ENCODE measurements around the gene CHST9. TPM values are rescaled to one million over a fixed set of nuclear protein-coding genes. Genes with fewer than 3 reads are reported as not detected.

CHST9 gene
- total RNA-seq, 1 donor from 2014 or later = 0.32 TPM

DNA sequence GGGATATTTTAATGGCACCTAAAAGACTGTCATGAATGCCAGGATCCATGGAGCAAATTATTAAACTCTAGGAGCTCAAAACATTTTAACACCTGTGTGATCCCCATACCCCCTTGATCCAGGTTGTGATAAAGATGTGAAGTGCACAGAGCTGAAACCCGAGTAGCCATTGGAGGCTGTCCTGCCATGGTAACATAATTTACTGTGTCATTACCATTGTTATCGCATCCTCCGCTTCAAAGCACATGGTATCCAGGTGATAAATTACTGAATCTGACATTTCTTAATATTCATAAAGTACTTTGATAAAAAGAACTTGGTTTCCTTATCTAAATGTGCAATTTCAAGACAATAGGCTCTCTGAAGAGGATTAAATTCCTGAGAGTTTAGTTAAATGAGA lies 109.3 kb downstream of the CHST9 start:
- Mint-ChIP-seq H3K4me3 (ENCODE audit: unreplicated experiment) (no peak overlapping the region), H3K27ac (ENCODE audit: unreplicated experiment) (no peak overlapping the region), H3K36me3 (ENCODE audit: unreplicated experiment) (no peaks in the 10 kb centered on the region), H3K27me3 (ENCODE audit: unreplicated experiment) (peaks cover 10% of the 10 kb centered on the region), H3K4me1 (ENCODE audit: unreplicated experiment) (no peaks in the 10 kb centered on the region), H3K9me3 (ENCODE audit: unreplicated experiment) (no peaks in the 10 kb centered on the region)
- DNase-seq (ENCODE audit: extremely low spot score, unreplicated experiment) = no peak
- TF ChIP-seq, protein P1, sequence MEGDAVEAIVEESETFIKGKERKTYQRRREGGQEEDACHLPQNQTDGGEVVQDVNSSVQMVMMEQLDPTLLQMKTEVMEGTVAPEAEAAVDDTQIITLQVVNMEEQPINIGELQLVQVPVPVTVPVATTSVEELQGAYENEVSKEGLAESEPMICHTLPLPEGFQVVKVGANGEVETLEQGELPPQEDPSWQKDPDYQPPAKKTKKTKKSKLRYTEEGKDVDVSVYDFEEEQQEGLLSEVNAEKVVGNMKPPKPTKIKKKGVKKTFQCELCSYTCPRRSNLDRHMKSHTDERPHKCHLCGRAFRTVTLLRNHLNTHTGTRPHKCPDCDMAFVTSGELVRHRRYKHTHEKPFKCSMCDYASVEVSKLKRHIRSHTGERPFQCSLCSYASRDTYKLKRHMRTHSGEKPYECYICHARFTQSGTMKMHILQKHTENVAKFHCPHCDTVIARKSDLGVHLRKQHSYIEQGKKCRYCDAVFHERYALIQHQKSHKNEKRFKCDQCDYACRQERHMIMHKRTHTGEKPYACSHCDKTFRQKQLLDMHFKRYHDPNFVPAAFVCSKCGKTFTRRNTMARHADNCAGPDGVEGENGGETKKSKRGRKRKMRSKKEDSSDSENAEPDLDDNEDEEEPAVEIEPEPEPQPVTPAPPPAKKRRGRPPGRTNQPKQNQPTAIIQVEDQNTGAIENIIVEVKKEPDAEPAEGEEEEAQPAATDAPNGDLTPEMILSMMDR (IDR thresholded peaks at IDR 0.05) = no peak

DNA sequence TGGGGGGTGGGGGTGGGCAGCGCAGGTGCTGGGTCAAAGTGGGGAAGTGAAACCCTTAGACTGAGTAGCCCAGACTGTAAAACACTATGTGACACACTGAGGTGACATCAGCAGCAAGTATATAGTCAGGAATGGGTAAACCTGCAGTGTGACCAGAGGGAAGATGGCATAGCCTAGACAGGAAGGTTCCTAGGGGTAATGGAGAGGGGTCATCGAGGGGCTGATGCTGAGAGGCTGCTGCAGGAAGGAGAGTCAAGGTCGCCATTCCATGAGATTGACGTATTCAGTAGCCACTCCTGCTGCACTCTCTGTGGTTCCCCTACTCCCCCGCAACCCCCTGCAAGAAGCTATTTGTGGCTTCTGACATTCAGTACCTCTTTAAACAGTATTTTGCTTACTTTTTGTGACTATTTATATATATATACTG lies 111.7 kb downstream of the CHST9 start:
- H3K9me3 Mint-ChIP-seq (ENCODE audit: unreplicated experiment) = no peaks in the 10 kb centered on the region
- DNase-seq (ENCODE audit: extremely low spot score, unreplicated experiment) = no peak
- TF ChIP-seq, protein P1 (IDR thresholded peaks at IDR 0.05) = no peak
- H3K27ac Mint-ChIP-seq (ENCODE audit: unreplicated experiment) = no peak overlapping the region
- H3K4me3 Mint-ChIP-seq (ENCODE audit: unreplicated experiment) = no peak overlapping the region
- peaks cover 7% of the 10 kb centered on the region for H3K27me3 Mint-ChIP-seq (ENCODE audit: unreplicated experiment)
- H3K4me1 Mint-ChIP-seq (ENCODE audit: unreplicated experiment) = no peaks in the 10 kb centered on the region
- no peaks in the 10 kb centered on the region for H3K36me3 Mint-ChIP-seq (ENCODE audit: unreplicated experiment)

GRCh38 chr18:27064673-27065072 lies 120.4 kb downstream of the CHST9 start:
- no peak overlapping the region for H3K27ac Mint-ChIP-seq (ENCODE audit: unreplicated experiment)
- peaks cover 4% of the 10 kb centered on the region for H3K4me1 Mint-ChIP-seq (ENCODE audit: unreplicated experiment)
- H3K9me3 Mint-ChIP-seq (ENCODE audit: unreplicated experiment) = no peaks in the 10 kb centered on the region
- H3K36me3 Mint-ChIP-seq (ENCODE audit: unreplicated experiment) = no peaks in the 10 kb centered on the region
- TF ChIP-seq, protein P1 (IDR thresholded peaks at IDR 0.05) = no peak
- no peak for DNase-seq (ENCODE audit: extremely low spot score, unreplicated experiment)
- no peak overlapping the region for H3K4me3 Mint-ChIP-seq (ENCODE audit: unreplicated experiment)
- no peaks in the 10 kb centered on the region for H3K27me3 Mint-ChIP-seq (ENCODE audit: unreplicated experiment)

DNA sequence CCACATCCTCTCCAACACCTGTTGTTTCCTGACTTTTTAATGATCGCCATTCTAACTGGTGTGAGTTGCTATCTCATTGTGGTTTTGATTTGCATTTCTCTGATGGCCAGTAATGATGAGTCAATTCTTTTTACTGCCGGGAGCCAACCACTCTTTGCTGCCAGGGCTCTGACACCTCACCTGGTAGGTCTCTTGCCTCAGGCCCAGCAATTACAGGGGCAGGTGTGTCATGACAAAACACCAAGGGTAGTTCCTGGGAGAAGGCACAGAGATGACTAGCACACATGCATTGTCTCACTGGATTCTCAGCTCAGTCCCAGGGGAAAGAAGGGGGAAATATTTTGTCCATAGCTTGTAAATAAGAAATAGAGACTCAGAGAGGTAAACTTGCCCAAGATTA lies 122.3 kb downstream of the CHST9 start:
- TF ChIP-seq, protein P1 (IDR thresholded peaks at IDR 0.05) = no peak
- Mint-ChIP-seq H3K27ac (ENCODE audit: unreplicated experiment) (no peak overlapping the region), H3K4me1 (ENCODE audit: unreplicated experiment) (peaks cover 4% of the 10 kb centered on the region), H3K27me3 (ENCODE audit: unreplicated experiment) (no peaks in the 10 kb centered on the region), H3K36me3 (ENCODE audit: unreplicated experiment) (no peaks in the 10 kb centered on the region), H3K4me3 (ENCODE audit: unreplicated experiment) (no peak overlapping the region), H3K9me3 (ENCODE audit: unreplicated experiment) (no peaks in the 10 kb centered on the region)
- no peak for DNase-seq (ENCODE audit: extremely low spot score, unreplicated experiment)

DNA sequence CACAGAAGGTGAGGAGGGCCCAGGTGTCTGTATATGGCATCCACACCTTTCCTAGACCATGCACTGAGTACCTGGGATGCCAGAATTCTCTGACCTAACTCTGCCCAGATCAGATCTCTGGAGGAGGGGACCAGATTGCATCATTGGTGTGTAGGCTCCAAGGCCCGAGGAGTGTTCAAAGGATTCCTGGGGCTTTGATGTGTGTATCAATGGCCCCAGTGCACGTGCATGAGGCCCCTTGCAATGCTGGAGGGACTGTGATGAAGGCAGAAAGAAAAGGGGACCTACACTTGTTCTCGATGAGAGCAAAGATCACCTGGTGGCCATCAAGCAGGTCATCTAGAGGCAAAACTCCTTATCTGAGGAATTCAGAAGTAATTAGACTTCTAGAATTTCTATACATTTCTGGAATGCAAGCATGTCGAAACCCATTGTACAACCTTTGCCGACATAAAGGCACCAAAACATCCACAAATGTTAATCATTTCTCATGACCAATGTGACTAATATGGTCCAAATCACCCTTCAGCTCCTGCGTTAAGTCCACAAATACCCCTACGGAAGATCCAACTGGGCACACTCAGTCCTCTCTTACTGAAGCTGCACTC lies 123.5 kb downstream of the CHST9 start:
- TF ChIP-seq, protein P1 (IDR thresholded peaks at IDR 0.05) = no peak
- Mint-ChIP-seq H3K27ac (ENCODE audit: unreplicated experiment) (no peak overlapping the region), H3K4me3 (ENCODE audit: unreplicated experiment) (no peak overlapping the region), H3K36me3 (ENCODE audit: unreplicated experiment) (no peaks in the 10 kb centered on the region), H3K27me3 (ENCODE audit: unreplicated experiment) (peaks cover 4% of the 10 kb centered on the region), H3K9me3 (ENCODE audit: unreplicated experiment) (no peaks in the 10 kb centered on the region), H3K4me1 (ENCODE audit: unreplicated experiment) (peaks cover 4% of the 10 kb centered on the region)
- no peak for DNase-seq (ENCODE audit: extremely low spot score, unreplicated experiment)

Data from osteocyte (in vitro differentiated cells).